ENCODE measurements around the gene HEPACAM. TPM values are rescaled to one million over a fixed set of nuclear protein-coding genes. Genes with fewer than 3 reads are reported as not detected.

HEPACAM gene, protein sequence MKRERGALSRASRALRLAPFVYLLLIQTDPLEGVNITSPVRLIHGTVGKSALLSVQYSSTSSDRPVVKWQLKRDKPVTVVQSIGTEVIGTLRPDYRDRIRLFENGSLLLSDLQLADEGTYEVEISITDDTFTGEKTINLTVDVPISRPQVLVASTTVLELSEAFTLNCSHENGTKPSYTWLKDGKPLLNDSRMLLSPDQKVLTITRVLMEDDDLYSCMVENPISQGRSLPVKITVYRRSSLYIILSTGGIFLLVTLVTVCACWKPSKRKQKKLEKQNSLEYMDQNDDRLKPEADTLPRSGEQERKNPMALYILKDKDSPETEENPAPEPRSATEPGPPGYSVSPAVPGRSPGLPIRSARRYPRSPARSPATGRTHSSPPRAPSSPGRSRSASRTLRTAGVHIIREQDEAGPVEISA
- polyA plus RNA-seq (2011; rRNA removed) (0.05 and 0.10 TPM in 2 replicates), polyA minus RNA-seq (2011; rRNA and poly(A)+ RNA removed) (0.65 and 1.1 TPM in 2 replicates)

DNA sequence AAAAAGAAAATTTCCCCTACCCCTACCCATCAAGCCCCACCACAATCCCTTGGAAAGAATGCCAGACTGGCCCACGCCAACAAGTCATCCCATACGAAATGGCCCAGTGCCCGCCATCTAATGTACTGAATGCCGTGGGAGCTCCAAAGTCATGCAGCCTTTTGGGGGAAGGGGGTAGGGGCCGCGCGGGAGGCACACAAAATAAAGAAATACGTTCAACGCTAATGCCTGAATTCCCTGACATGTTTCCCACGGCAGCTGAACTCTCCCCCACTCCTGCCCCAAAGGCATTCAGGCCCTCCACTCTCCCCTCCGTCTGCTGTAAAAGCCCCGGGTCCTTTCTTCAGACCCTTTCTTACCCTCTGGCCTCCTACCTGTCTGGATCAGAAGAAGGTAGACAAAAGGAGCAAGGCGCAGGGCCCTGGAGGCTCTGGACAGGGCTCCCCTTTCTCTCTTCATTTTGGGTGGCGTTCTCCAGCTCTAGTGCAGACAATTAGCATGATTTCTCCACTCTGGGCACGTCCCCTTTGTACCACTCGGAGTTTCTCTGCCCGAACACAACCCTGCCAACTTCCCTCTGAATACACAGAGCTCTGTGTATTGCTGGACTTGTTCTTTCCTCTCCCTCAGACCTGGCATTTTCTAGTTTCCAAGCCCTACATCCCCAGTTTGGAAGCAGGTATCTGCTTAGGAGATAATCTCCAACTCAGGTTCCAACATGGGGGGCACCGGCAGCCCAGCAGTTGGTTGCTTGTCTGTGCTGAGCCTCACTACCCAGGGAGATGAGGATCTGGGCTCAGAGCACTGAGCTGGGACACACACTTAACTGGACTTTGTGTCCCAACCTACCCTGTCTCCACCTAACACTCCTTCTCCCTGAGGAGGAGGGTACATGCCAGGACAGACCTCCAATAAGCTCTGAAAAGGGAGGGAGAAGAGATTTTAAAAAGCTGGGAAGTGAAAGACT lies at the start of gene HEPACAM:
HEPACAM (minus strand) TSS at position 500 of the 967 bp plus-strand sequence; CDS start at position 459, 41 bp downstream.
- TF ChIP-seq, protein P1, sequence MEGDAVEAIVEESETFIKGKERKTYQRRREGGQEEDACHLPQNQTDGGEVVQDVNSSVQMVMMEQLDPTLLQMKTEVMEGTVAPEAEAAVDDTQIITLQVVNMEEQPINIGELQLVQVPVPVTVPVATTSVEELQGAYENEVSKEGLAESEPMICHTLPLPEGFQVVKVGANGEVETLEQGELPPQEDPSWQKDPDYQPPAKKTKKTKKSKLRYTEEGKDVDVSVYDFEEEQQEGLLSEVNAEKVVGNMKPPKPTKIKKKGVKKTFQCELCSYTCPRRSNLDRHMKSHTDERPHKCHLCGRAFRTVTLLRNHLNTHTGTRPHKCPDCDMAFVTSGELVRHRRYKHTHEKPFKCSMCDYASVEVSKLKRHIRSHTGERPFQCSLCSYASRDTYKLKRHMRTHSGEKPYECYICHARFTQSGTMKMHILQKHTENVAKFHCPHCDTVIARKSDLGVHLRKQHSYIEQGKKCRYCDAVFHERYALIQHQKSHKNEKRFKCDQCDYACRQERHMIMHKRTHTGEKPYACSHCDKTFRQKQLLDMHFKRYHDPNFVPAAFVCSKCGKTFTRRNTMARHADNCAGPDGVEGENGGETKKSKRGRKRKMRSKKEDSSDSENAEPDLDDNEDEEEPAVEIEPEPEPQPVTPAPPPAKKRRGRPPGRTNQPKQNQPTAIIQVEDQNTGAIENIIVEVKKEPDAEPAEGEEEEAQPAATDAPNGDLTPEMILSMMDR (IDR thresholded peaks at IDR 0.05; ENCODE audit: low read depth, low read length), result no peak
- Histone ChIP-seq H3K27ac (ENCODE audit: low read depth, low read length) (peak within 1 kb of the TSS; percentile 94), H3K27me3 (ENCODE audit: control insufficient read depth, insufficient read depth, low read length) (no peaks in the 10 kb centered on the region), H3K4me3 (ENCODE audit: low read depth, low read length) (no peak within 1 kb of the TSS), H3K9me3 (ENCODE audit: control insufficient read depth, insufficient read depth, low read length) (no peaks in the 10 kb centered on the region)
- CTCF ChIA-PET, result interaction anchor here (0.6 to 4.3 kb wide), 11 partner anchors 8 to 517 kb away, joined by 3 to 32 read pairs (median 4); partner anchors contain the start of gene CCDC15
- DNase-seq (ENCODE audit: low read depth, low spot score), result no peak
- POLR2A ChIA-PET, result interaction anchor here (0.8 to 2.6 kb wide), 7 partner anchors 18 to 59 kb away, joined by 3 to 22 read pairs (median 4); partner anchors contain the start of gene CCDC15

DNA sequence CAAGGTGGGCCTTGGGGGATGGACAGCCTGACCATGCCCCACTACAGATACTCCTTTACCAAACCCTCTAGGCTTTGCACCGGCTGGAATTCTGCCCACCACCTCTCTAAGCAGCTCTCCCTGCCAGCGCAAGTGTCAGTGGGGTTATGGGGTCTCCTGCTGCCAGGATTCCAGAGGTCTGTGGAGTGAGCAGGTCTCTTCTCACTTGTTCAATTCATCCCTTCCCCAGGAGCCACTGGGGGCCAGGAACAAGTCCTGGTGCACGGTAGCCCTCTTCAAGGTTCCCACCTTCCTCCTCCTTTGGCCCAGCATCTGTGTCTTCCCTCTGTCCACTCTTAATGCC lies 48.6 kb upstream of the HEPACAM start:
- no peak for DNase-seq (ENCODE audit: low read depth, low spot score)
- TF ChIP-seq, protein P1 (IDR thresholded peaks at IDR 0.05; ENCODE audit: low read depth, low read length), result no peak
- no peaks in the 10 kb centered on the region for H3K27me3 ChIP-seq (ENCODE audit: control insufficient read depth, insufficient read depth, low read length)
- H3K4me3 ChIP-seq (ENCODE audit: low read depth, low read length), result no peak overlapping the region
- CTCF ChIA-PET, result no interaction called here
- no peak overlapping the region for H3K27ac ChIP-seq (ENCODE audit: low read depth, low read length)
- POLR2A ChIA-PET, result no interaction called here
- H3K9me3 ChIP-seq (ENCODE audit: control insufficient read depth, insufficient read depth, low read length), result peaks cover 7% of the 10 kb centered on the region

DNA sequence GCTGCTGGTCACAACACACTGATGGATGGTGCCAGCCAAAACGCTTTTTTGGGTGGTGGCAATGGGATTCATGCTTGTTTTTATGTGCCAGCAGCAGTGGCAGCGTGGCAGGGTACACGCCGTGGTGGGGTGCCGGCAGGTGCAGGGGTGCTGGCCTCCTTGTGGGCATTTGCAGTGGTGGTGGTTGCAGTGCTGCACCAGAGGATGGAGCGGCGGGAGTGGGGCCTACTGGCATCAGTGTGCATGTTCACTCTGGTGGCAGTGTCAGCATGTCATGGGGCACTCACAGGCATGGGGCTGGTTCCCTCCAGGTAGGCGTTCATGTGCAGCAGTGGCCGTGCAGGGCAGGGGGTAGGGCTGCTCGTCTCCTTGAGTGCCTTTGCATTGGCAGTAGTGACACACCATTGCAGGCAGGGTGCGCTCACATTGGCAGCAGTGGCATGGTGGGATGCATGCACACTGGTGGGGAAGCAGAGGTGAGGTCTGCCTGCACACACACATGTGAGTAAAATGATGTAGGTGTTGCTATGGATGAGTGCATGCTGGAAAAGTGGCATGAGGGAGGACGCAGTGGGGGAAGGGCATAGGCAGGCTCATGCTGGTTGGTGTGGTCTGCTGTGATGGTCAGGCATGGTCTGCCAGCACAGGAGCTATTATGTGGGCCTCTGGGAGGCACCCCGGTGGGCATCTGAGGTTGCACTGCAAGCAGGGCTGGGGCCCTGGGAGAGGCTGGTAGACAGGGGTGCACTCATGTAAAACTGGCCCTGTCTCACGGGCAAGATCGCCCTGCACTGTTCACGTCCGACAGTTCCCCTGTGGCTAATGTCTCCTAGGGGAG lies 48.0 kb upstream of the HEPACAM start:
- Histone ChIP-seq H3K9me3 (ENCODE audit: control insufficient read depth, insufficient read depth, low read length) (peaks cover 7% of the 10 kb centered on the region), H3K27ac (ENCODE audit: low read depth, low read length) (no peak overlapping the region), H3K4me3 (ENCODE audit: low read depth, low read length) (no peak overlapping the region), H3K27me3 (ENCODE audit: control insufficient read depth, insufficient read depth, low read length) (no peaks in the 10 kb centered on the region)
- no peak for DNase-seq (ENCODE audit: low read depth, low spot score)
- TF ChIP-seq, protein P1 (IDR thresholded peaks at IDR 0.05; ENCODE audit: low read depth, low read length), result no peak
- ChIA-PET POLR2A (no interaction called here), CTCF (no interaction called here)

DNA sequence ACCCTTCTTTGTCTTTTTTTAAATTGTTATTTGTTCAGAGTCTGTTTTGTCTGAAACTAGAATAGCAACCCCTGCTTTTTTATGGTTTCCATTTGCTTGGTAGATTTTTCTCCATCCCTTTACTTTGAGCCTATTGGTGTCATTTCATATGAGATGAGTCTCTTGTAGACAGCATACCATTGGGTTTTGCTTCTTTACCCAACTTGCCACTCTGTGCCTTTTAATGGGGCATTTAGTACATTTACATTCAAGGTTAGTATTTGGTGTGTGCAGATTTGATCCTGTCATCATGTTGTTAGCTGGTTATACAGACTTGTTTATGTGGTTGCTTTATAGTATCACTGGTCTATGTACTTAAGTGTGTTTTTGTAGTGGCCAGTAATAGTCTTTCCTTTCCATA lies 46.2 kb upstream of the HEPACAM start:
- DNase-seq (ENCODE audit: low read depth, low spot score), result no peak
- ChIA-PET CTCF (interaction anchor here (0.8 to 1.2 kb wide), 2 partner anchors 106 to 183 kb away, joined by 3 to 4 read pairs; partner anchors contain the start of gene PKNOX2), POLR2A (no interaction called here)
- TF ChIP-seq, protein P1 (IDR thresholded peaks at IDR 0.05; ENCODE audit: low read depth, low read length), result no peak
- Histone ChIP-seq H3K27ac (ENCODE audit: low read depth, low read length) (no peak overlapping the region), H3K27me3 (ENCODE audit: control insufficient read depth, insufficient read depth, low read length) (no peaks in the 10 kb centered on the region), H3K4me3 (ENCODE audit: low read depth, low read length) (no peak overlapping the region), H3K9me3 (ENCODE audit: control insufficient read depth, insufficient read depth, low read length) (peaks cover 7% of the 10 kb centered on the region)
